Bronchial epithelial cell (primary cell): ENCODE data around the gene RPGRIP1L. TPM values are rescaled to one million over a fixed set of nuclear protein-coding genes. Genes with fewer than 3 reads are reported as not detected.

Experiments used
- DNase-seq: peaks from one replicate; pipeline ENCODE4 v3.0.0-alpha.2; 2010; ENCODE audit warnings: low read depth
- FAIRE-seq: peaks from 2 replicates; lab custom pipeline; 2011; peaks lifted over from hg19 to GRCh38; lab: Jason Lieb, UNC
- H3K27me3 ChIP-seq: 2 replicates; pipeline ENCODE4 v1.5.1; 2011; ENCODE audit warnings: low read length; ENCODE audit not compliant: control insufficient read depth, insufficient read depth
- H3K36me3 ChIP-seq: 2 replicates; pipeline ENCODE4 v1.5.1; 2011; ENCODE audit warnings: low read length; ENCODE audit not compliant: control insufficient read depth, insufficient read depth
- H3K4me3 ChIP-seq: 2 replicates; pipeline ENCODE4 v1.5.1; 2011; ENCODE audit warnings: mild to moderate bottlenecking, low read depth, low read length, control low read depth
- CTCF ChIP-seq: IDR thresholded peaks from 2 replicates; pipeline ENCODE4 v1.5.1; 2011; ENCODE audit warnings: mild to moderate bottlenecking, moderate library complexity, low read length, control low read depth, inconsistent platforms; ENCODE audit not compliant: insufficient read depth, severe bottlenecking
- total RNA-seq: library from RNA; depleted of rRNA; stranded (reverse); fragments of >200 nt; gene quantifications from 2 replicates; pipeline ENCODE4 v1.2.1, GENCODE V29; 2014

Gene RPGRIP1L
- total RNA-seq: 2.9 and 3.8 TPM in 2 replicates

DNA sequence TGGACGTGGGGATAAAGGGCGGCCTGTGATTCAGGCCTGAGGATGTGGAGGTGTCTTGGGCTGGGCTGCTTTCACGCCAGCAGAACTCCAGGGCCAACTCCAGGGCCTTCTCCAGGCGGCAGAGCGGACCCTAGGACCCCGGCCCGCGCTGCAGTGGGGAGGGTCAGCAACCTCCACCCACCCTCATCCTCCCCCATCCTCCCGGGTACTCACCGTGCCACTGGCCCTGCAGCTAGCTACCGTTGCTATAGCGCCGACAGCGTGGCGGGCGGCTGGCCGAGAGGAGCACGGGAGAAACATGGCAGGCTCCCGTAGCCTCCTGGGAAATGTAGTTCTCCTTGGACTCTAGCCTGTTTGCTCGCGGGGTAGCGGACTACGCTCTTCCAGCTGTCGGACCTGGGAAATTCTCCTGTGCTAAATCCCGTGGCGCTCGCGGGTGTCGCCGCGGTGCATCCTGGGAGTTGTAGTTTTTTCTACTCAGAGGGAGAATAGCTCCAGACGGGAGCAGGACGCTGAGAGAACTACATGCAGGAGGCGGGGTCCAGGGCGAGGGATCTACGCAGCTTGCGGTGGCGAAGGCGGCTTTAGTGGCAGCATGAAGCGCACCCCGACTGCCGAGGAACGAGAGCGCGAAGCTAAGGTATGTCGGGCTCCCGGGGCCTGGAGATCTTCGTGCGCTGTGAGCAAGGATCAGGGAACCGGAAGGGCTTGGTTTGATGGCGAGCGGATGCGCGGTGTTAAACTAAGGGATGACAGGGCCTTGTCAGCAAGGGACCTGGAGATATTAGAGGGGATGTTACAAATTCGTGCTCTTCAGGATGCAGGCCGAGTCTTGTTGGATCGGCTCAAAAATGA, at the start of gene RPGRIP1L, which contains the start of gene FTO:
TSS of gene RPGRIP1L (minus strand) at position 270 of the 855 bp plus-strand sequence. CDS start 3,136 bp downstream, outside the sequence.
TSS of gene FTO (plus strand) at position 567 of the 855 bp plus-strand sequence.
- DNase-seq (peak; percentile 98), FAIRE-seq (no peak)
- H3K27me3 ChIP-seq: no peaks in the 10 kb centered on the region
- H3K4me3 ChIP-seq: peak within 1 kb of the TSS; percentile 70
- H3K36me3 ChIP-seq: no peaks in the 10 kb centered on the region
- TF ChIP-seq CTCF: no peak

DNA sequence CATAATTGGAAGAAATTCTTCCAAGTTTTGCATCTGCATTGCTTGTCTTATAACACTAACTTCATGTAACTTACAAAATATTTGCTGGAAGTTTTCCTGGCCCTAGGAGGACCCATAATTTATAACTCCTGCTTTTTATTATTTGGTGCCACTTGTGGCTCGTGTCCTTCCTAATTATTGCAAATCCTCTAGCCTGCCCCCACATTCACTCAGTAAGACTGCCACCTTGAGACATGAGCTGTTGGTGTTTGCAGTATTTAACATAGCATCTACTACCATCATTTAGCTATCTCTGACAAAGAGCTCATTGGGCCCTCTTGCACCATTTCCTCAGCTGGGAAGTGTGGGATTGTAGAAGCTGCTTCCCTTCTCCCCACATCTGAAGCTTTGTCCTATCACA, 49.8 kb upstream of the RPGRIP1L start:
- H3K27me3 ChIP-seq: no peaks in the 10 kb centered on the region
- no peaks in the 10 kb centered on the region for H3K36me3 ChIP-seq
- DNase-seq: no peak
- TF ChIP-seq CTCF: no peak
- FAIRE-seq: no peak
- no peak overlapping the region for H3K4me3 ChIP-seq

GRCh38 chr16:53752560-53752959, 48.9 kb upstream of the RPGRIP1L start:
- H3K36me3 ChIP-seq: no peaks in the 10 kb centered on the region
- H3K4me3 ChIP-seq: no peak overlapping the region
- FAIRE-seq: no peak
- no peak for DNase-seq
- TF ChIP-seq CTCF: no peak
- no peaks in the 10 kb centered on the region for H3K27me3 ChIP-seq

GRCh38 chr16:53745753-53746266, 42.2 kb upstream of the RPGRIP1L start:
- DNase-seq (peak; percentile 95), FAIRE-seq (peak; percentile 82)
- no peaks in the 10 kb centered on the region for H3K36me3 ChIP-seq
- no peaks in the 10 kb centered on the region for H3K27me3 ChIP-seq
- H3K4me3 ChIP-seq: no peak overlapping the region
- TF ChIP-seq CTCF: peak; percentile 28

GRCh38 chr16:53745086-53745485, 41.4 kb upstream of the RPGRIP1L start:
- TF ChIP-seq CTCF: no peak
- Histone ChIP-seq H3K27me3 (no peaks in the 10 kb centered on the region), H3K4me3 (no peak overlapping the region), H3K36me3 (no peaks in the 10 kb centered on the region)
- FAIRE-seq: no peak
- peak; percentile 82 for DNase-seq
